Measurements from ENCODE around the gene KAT2A.
"Not testable (repeated sequence)": the region's sequence is repeated elsewhere in the genome, so short reads cannot be mapped to it uniquely, and the experiment has no call there.

KAT2A gene

DNA sequence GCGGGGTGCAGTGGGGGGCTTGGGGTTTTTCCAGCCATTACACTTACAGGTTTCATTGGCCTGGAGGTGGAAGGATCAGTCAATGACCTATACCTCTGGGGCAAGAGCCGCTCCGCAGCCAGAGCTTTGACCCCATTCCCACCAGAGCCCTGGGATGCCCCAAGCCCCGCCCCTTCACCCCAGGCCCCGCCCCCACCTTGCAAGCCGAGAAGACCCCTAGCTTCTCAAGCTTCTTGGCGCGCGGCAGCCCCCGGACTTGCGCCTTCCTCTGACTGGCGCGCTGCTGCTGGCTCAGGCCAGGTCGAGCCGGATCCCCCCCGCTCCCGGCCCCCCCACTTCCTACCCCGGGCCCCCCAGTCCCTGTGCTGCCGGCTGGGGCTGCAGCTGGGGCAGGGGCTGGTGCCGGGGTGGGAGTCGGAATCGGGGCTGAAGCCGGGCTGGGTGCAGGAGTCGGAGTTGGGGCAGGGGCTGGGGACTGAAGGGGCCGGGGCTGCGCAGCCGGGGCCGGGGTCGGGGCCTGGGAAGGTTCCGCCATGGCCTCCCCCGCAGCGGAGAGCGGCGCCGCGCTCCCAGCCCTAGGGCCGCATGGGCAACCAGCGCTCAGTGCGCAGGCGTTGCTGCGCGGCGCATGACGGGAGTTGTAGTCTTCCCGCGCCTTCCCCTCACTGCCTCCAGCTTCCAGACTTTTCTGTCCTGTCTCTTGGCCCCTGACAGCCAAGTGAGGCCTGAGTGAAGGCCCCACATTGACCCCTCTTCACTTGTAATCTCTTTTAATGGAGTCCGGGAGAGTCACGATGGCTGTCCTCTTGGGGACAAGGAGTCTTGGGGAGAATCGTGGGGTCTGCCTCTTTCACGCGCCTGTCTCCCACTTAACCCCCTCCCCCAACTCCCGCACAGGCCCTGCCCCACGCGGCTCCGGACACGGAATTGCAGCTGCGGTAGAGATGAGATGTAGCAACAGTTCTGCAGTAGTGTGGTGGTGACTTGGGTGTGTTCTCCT lies at the start of gene KAT2A:
Gene KAT2A, minus strand, starts transcription at position 598 of the 1,000 bp plus-strand sequence. Its CDS starts 63 bp downstream, at position 535.
- peak; percentile 70 for DNase-seq (ENCODE audit: low spot score)

DNA sequence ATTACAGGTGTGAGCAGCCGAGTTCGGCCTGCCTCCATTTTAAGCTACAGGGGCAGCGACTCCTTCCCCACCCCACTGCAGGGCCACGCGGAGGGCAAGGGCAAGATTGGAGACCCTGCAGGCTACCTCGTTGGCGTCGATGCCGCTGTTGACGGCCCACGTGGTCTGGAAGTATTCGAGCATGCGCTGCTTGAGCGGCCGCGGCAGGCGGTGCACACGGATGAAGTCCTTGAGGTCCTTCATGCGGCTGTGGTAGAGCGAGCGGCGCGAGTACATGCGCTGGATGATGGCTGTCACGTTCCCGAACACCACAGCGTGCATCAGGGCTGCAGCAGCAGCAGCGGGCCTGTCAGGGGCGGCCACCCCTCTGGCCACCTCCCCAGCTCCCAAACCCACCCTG lies 48.2 kb upstream of the KAT2A start:
- DNase-seq (ENCODE audit: low spot score): no peak

DNA sequence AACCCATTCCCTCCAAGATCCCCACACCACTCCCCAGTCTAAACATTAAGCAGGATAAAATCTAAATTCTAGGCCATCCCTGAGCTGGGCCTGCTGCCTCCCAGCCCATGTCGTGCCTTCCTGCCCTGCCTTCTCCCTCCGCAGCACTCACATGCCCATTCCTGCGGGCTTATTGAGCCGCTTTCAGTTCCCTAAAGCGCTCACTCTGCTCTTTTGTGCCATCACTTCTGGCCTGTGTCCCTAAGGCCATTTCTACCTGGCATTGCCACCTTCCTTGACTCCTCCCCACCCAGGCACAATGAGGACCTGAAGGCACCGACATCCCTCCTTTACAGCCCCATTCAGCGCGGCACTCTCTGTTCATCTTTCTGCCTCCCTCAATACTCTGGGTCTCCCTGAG lies 46.6 kb upstream of the KAT2A start:
- no peak for DNase-seq (ENCODE audit: low spot score)

- no peak for DNase-seq (ENCODE audit: low spot score)
Observed at GRCh38 chr17:42166196-42166763, 45.1 kb upstream of the KAT2A start.

GRCh38 chr17:42165751-42166150 lies 44.6 kb upstream of the KAT2A start:
- DNase-seq (ENCODE audit: low spot score): no peak

DNA sequence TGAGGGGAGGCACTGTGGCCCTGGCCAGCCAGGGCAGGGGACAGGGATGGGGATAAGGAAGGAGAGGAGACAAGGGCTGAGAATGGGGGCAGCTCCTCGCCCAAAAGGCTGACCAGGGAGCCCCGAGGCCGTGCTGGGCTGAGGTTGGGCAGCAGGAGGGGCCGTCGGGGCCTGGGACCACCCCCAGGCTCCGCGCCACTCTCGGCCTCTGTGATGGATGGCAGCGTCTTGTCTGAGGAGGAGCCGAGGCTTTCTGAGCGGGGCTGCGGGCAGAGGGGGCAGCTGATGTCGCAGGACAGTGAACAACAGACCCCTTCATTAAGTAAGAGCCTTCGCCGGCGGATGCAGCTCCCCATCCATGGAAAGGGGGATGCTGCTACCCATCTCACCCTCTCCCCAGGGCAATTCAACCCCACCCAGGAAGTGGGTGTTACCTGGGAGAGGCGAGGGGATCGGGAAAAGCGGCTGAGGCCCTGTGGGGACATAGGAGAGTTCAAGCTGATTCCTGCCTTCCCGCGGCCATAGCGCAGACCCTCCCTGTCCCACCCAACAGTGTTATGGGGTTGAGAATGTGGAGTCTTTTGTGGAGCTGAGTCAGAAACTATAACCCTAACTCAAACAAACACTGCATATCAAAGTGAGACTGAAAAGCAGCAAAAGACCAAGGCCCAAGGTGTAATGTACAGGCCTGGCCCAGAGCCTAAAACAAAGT lies 42.7 kb upstream of the KAT2A start:
- DNase-seq (ENCODE audit: low spot score): no peak

DNA sequence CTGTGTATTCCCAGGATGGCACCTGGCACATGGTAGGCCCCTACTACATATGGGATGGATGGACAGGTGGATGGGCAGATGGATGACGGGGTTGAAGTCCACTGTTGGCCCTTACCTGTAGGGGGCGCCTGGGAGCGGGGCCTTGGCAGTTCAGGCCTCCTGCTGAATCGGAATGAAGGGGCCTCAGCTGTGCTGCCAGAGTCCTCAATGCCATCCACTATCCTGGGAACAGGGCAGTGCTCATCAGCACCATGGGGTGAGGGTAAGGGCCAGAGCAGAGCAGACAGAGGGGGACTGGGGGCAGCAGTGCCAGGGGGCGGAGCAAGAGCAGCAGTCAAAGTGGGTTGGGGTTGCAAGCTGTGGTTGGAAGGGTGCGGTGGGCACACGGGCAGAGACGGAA lies 41.9 kb upstream of the KAT2A start:
- peak; percentile 51 for DNase-seq (ENCODE audit: low spot score)

DNA sequence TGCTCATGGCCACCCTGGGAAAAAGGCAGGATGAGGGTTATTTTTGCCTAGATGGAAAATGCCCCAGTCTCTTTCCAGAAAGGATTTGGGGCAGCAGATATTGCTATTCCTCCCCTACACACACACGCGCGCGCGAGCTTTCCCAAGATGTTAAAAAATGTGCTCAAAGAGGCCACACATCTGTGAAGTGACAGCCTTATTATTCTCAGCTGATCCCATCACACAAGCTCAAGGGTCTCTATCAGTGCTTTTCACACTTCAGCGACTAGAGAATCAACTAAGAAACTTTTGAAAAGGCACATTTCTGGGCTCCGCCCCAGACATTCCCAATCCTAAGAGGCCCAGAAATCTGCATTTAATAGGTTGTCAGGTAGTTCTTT lies 39.4 kb upstream of the KAT2A start:
- no peak for DNase-seq (ENCODE audit: low spot score)

- no peak for DNase-seq (ENCODE audit: low spot score)
Observed at GRCh38 chr17:42159796-42160530, 38.8 kb upstream of the KAT2A start.

DNA sequence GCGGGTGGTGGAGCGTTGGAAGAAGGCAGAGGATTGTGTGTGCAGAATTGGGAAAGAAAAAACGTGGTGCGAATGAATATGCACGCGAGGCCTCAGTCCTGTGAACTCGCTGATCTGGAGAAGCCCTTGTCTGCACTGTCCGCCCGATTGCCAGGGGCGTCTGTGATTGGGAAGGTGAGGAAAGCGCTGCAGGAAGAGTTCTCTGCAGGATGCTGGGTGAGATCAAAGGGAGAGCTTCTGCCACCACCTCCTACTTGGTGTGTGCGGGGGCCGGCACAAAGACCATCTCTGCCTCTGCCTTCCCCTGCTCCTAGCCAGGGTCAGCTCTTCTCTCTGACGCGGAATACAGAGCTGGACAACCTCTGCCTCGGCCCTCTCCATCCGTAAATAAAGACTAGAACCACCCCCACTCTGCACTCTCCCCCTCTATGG lies 34.5 kb upstream of the KAT2A start:
- DNase-seq (ENCODE audit: low spot score): no peak

DNA sequence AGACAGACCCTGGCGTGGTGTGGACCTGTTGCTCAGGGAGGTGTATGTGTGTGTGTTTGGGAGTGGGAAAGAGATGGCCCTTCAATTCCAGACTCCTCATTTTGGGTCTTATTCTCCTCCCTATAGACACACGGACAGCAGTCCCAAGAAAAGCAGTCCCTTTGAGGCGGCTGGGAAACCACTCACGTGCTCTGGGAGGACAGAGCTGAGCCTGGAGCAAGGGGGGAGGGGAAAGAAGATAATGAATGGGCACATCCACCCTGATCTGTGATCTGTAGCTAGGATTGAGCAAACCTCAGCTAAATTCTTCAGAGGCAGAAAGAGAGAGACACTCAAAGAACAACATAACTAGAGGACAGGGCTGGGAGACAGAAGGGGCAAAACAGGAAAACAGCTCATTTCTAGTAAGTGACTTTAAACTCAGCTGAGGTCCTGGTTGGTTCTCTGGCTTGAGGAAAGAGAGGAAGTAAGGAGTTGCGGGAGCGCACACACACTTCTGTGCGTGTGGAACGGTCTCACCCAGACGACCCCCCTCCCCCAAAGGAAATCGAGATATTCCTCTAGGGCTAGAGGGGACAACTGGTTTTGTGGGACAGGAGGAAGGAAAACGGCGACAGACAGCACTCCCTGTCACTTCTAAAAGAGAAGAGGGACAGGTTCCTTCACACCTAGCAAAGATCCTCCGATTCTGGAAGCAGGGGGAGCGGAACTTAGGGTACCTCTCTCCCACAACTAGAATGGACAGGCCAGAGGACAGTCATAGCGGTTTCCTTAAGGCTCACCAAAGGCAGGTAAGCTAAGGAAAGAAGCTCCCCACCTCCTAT lies 33.0 kb upstream of the KAT2A start:
- DNase-seq (ENCODE audit: low spot score): peak; percentile 18

DNA sequence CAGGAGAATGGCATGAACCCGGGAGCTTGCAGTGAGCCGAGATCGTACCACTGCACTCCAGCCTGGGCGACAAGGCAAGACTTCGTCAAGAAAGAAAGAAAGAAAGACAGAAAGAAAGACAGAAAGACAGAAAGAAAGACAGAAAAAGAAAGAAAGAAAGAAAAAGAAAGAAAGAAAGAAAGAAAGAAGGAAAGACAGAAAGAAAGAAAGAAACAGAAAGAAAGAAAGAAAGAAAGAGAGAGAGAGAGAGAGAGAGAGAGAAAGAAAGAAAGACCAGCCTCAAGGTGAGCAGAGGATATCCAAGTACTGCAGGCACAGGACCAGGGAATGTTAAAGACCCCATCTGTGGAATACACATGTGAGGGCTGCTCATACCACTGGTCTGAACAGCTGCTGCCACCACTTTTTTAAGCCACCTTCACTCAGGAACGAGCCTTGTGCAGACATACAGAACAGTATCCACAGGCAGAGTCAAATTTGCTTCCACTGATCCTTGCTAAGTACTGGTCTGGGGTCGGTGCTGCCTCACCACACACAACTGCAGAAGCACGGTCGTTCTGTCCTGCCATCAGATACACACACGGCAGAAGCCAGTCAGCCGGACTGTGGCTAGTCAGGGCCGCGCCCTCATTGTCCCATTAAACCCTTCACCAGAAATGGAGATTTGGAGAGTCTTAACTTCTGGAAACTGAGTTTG lies 25.9 kb upstream of the KAT2A start:
- DNase-seq (ENCODE audit: low spot score): no peak

GRCh38 chr17:42143138-42143537 lies 22.0 kb upstream of the KAT2A start:
- DNase-seq (ENCODE audit: low spot score): not testable (repeated sequence)

DNA sequence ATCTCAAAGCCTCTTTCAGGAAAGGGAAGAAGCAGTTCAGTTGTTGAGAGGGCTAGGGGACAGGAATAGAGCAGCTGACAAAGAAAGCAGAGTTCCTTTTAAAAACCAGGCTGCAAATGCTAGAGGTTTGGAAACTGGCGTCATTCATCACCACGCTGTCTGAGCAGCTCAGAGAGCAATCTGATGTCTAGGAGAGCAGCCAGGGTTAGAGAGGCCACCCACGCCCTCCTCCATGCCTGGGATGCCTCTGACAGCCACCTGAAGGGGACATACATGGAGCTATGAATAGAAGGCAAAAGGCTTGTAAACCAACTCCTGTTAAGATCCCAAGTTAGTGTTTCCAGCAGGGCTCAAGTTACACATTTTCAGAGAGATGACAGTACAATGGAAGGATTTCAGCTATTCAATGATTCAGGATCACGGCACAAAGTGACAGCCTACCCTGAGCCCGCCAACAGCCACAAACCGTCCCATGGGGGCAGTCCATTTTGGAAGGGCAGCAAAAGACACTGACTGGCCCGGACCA lies 21.3 kb upstream of the KAT2A start:
- no peak for DNase-seq (ENCODE audit: low spot score)

GRCh38 chr17:42141382-42141781 lies 20.2 kb upstream of the KAT2A start:
- no peak for DNase-seq (ENCODE audit: low spot score)

DNA sequence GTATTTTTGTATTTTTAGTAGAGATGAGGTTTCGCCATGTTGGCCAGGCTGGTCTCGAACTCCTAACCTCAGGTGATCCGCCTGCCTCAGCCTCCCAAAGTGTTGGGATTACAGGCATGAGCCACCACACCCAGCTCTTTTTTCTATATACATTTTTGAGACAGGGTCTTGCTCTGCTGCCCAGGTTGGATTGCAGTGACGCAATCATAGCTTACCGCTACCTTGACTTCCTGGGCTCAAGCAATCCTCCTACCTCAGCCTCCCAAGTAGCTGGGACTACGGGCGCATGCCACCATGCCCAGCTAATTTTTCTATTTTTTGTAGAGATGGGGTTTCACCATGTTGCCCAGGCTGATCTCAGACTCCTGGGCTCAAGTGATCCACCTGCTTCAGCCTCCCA lies 19.5 kb upstream of the KAT2A start:
- DNase-seq (ENCODE audit: low spot score): not testable (repeated sequence)

- DNase-seq (ENCODE audit: low spot score): no peak
Observed at GRCh38 chr17:42138749-42139492, 17.8 kb upstream of the KAT2A start.

DNA sequence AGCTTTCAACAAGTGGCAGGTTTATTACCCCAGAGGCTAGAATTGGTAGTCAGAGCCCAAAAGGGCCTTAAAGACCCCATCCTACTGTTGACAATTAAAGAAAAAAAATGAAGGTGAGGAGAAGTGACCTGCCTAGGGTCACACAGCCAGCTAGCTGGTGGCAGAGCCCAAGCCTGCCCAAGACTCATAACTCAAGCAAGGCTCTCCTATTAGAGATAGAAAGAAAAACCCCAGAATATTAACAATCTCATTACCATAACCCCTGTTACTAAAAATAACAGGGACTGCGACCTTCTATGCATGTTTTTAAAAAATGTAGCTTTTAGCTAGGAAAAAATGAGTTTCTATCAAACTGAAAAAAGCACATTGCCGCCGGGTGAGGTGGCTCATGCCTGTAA lies 15.5 kb upstream of the KAT2A start:
- no peak for DNase-seq (ENCODE audit: low spot score)
